Fibroblast of lung (primary cell): ENCODE data around the gene EFR3B. TPM values are rescaled to one million over a fixed set of nuclear protein-coding genes. Genes with fewer than 3 reads are reported as not detected.
A peak's percentile ranks its signal among the peaks of the same experiment; 100 is the strongest.

Experiments
- DNase-seq, 2 donors: peaks; one replicate each; pipeline versions ENCODE4 v3.0.0 to v3.0.0-alpha.2; 2010; ENCODE audit warnings: low read depth in 2 of 2
- H2AFZ ChIP-seq: 2 replicates; pipeline ENCODE4 v1.5.1; 2012; ENCODE audit warnings: low read length, control low read depth, inconsistent platforms
- H3K27ac ChIP-seq: 2 replicates; pipeline ENCODE4 v1.5.1; 2011; ENCODE audit warnings: low read length, control low read depth; ENCODE audit not compliant: insufficient read depth
- H3K27me3 ChIP-seq: 2 replicates; pipeline ENCODE4 v1.5.1; 2011; ENCODE audit warnings: mild to moderate bottlenecking, low read length; ENCODE audit not compliant: control insufficient read depth, insufficient read depth
- H3K36me3 ChIP-seq: 2 replicates; pipeline ENCODE4 v1.5.1; 2011; ENCODE audit warnings: low read length; ENCODE audit not compliant: control insufficient read depth, insufficient read depth
- H3K4me1 ChIP-seq: 2 replicates; pipeline ENCODE4 v1.5.1; 2011; ENCODE audit warnings: low read length; ENCODE audit not compliant: control insufficient read depth, insufficient read depth; ENCODE audit errors: extremely low read depth
- H3K4me2 ChIP-seq: 2 replicates; pipeline ENCODE4 v1.5.1; 2011; ENCODE audit warnings: low read length, control low read depth; ENCODE audit not compliant: insufficient read depth; ENCODE audit errors: extremely low read depth
- H3K4me3 ChIP-seq, 4 experiments: fragments of 200-600 bp in 1 of 4; sonication (generic) in 1 of 4; replicated peaks in 1 of 4; 2 replicates each; pipeline ENCODE4 v1.5.1; 2011 to 2016; ENCODE audit warnings: low read length in 4 of 4, low read depth in 3 of 4, mild to moderate bottlenecking in 3 of 4, control low read depth in 2 of 4, inconsistent platforms in 1 of 4, mixed read lengths in 1 of 4; ENCODE audit not compliant: insufficient read depth in 1 of 4; ENCODE audit errors: control extremely low read depth in 1 of 4
- H3K79me2 ChIP-seq: 2 replicates; pipeline ENCODE4 v1.5.1; 2012; ENCODE audit warnings: mild to moderate bottlenecking, low read length, inconsistent platforms; ENCODE audit not compliant: control insufficient read depth, insufficient read depth
- H3K9ac ChIP-seq: 2 replicates; pipeline ENCODE4 v1.5.1; 2011; ENCODE audit warnings: mild to moderate bottlenecking, low read length, control low read depth; ENCODE audit not compliant: insufficient read depth
- H3K9me3 ChIP-seq: 2 replicates; pipeline ENCODE4 v1.5.1; 2012; ENCODE audit warnings: low read depth, low read length; ENCODE audit not compliant: control insufficient read depth, insufficient read depth
- H4K20me1 ChIP-seq: 2 replicates; pipeline ENCODE4 v1.5.1; 2011; ENCODE audit warnings: low read length; ENCODE audit not compliant: control insufficient read depth, insufficient read depth; ENCODE audit errors: extremely low read depth
- EZH2 ChIP-seq: IDR thresholded peaks from 2 replicates; pipeline ENCODE4 v1.5.1; 2012; ENCODE audit warnings: low read length, control low read depth, mild to moderate bottlenecking; ENCODE audit errors: missing control alignments
- polyA plus RNA-seq, 2 donors: library from polyadenylated mRNA; depleted of rRNA in 1 of 2; stranded (reverse) in 1 of 2; unstranded in 1 of 2; fragments of >200 nt; gene quantifications; 2 replicates each; pipeline ENCODE4 v1.2.1, GENCODE V29; 2011 to 2012; ENCODE audit warnings: missing spikeins in 1 of 2
- total RNA-seq: library from RNA; depleted of rRNA; stranded (reverse); fragments of >200 nt; gene quantifications from 2 replicates; pipeline ENCODE4 v1.2.1, GENCODE V29; 2014
- TF ChIP-seq, protein P1 (sequence below), 2 donors: IDR thresholded peaks in 1 of 2; conservative IDR thresholded peaks in 1 of 2; 1 replicate in 1 of 2; 2 replicates in 1 of 2; pipeline ENCODE4 v1.5.1; 2011 to 2012; ENCODE audit warnings: low read length in 2 of 2, control low read depth in 1 of 2, inconsistent platforms in 1 of 2, low read depth in 1 of 2, mild to moderate bottlenecking in 1 of 2

Gene EFR3B
- total and polyA plus RNA-seq, 2 donors (not counting 1 experiment from before 2014, with no cell fraction given): 0.03 to 0.50 TPM

GRCh38 chr2:25169073-25169470 lies 127.2 kb downstream of the EFR3B start:
- Histone ChIP-seq H3K79me2 (no peaks in the 10 kb centered on the region), H3K27ac (no peak overlapping the region), H3K4me1 (no peaks in the 10 kb centered on the region), H3K4me2 (no peak overlapping the region), H3K27me3 (peaks cover 39% of the 10 kb centered on the region), H3K4me3 (no peak overlapping the region), H4K20me1 (no peaks in the 10 kb centered on the region), H3K9me3 (no peaks in the 10 kb centered on the region), H3K36me3 (no peaks in the 10 kb centered on the region), H2AFZ (no peak overlapping the region), H3K9ac (no peak overlapping the region)
- TF ChIP-seq, protein P1, sequence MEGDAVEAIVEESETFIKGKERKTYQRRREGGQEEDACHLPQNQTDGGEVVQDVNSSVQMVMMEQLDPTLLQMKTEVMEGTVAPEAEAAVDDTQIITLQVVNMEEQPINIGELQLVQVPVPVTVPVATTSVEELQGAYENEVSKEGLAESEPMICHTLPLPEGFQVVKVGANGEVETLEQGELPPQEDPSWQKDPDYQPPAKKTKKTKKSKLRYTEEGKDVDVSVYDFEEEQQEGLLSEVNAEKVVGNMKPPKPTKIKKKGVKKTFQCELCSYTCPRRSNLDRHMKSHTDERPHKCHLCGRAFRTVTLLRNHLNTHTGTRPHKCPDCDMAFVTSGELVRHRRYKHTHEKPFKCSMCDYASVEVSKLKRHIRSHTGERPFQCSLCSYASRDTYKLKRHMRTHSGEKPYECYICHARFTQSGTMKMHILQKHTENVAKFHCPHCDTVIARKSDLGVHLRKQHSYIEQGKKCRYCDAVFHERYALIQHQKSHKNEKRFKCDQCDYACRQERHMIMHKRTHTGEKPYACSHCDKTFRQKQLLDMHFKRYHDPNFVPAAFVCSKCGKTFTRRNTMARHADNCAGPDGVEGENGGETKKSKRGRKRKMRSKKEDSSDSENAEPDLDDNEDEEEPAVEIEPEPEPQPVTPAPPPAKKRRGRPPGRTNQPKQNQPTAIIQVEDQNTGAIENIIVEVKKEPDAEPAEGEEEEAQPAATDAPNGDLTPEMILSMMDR (conservative IDR thresholded peaks at IDR 0.05 in 1 of 2, IDR thresholded peaks at IDR 0.05 in 1 of 2; ENCODE audit: low read depth in 1 of 2, low read length in 2 of 2): no peak
- TF ChIP-seq EZH2: peak; percentile 67
- DNase-seq: no peak

GRCh38 chr2:25170888-25171287 lies 129.0 kb downstream of the EFR3B start:
- no peaks in the 10 kb centered on the region for H4K20me1 ChIP-seq
- H3K27ac ChIP-seq: no peak overlapping the region
- H3K36me3 ChIP-seq: no peaks in the 10 kb centered on the region
- H3K4me2 ChIP-seq: no peak overlapping the region
- no peak overlapping the region for H2AFZ ChIP-seq
- no peak overlapping the region for H3K9ac ChIP-seq
- no peak overlapping the region for H3K4me3 ChIP-seq
- H3K27me3 ChIP-seq: peaks cover 41% of the 10 kb centered on the region
- DNase-seq: no peak
- H3K79me2 ChIP-seq: no peaks in the 10 kb centered on the region
- H3K9me3 ChIP-seq: no peaks in the 10 kb centered on the region
- H3K4me1 ChIP-seq: no peaks in the 10 kb centered on the region
- no peak for TF ChIP-seq EZH2
- TF ChIP-seq, protein P1 (conservative IDR thresholded peaks at IDR 0.05 in 1 of 2, IDR thresholded peaks at IDR 0.05 in 1 of 2; ENCODE audit: low read depth in 1 of 2, low read length in 2 of 2): no peak

- Histone ChIP-seq H3K4me2 (no peak overlapping the region), H3K27ac (no peak overlapping the region), H3K4me1 (no peaks in the 10 kb centered on the region), H3K36me3 (no peaks in the 10 kb centered on the region), H4K20me1 (no peaks in the 10 kb centered on the region), H3K4me3 (no peak overlapping the region), H3K79me2 (no peaks in the 10 kb centered on the region), H3K9ac (no peak overlapping the region), H3K9me3 (no peaks in the 10 kb centered on the region), H3K27me3 (peaks cover 30% of the 10 kb centered on the region), H2AFZ (no peak overlapping the region)
- no peak for DNase-seq
- TF ChIP-seq, protein P1 (conservative IDR thresholded peaks at IDR 0.05 in 1 of 2, IDR thresholded peaks at IDR 0.05 in 1 of 2; ENCODE audit: low read depth in 1 of 2, low read length in 2 of 2): no peak
- TF ChIP-seq EZH2: no peak
These were observed 131.8 kb downstream of the EFR3B start for GRCh38 chr2:25173719-25174118.
